Right atrium auricular region (tissue), 2 donors: ENCODE measurements around the gene GRAP2. TPM values are rescaled to one million over a fixed set of nuclear protein-coding genes. Genes with fewer than 3 reads are reported as not detected.

ENCODE experiments used
- DNase-seq: peaks from one replicate; pipeline ENCODE4 v3.0.0-alpha.2; 2019; ENCODE audit warnings: low spot score
- H3K27ac ChIP-seq, 2 donors: fragments of 200-600 bp; sonication (generic); 1 replicate in 1 of 2; 2 replicates in 1 of 2; pipeline ENCODE4 v1.5.1; 2016 to 2019
- H3K27me3 ChIP-seq, 2 donors: fragments of 200-600 bp; sonication (generic); one replicate each; pipeline versions ENCODE4 v1.5.1 to v1.6.0; 2017 to 2019
- H3K36me3 ChIP-seq: fragments of 200-600 bp; sonication (generic); one replicate; pipeline ENCODE4 v1.5.1; 2016
- H3K4me1 ChIP-seq, 2 donors: fragments of 200-600 bp; sonication (generic); one replicate each; pipeline versions ENCODE4 v1.5.1 to v1.6.0; 2017 to 2019
- H3K4me3 ChIP-seq, 2 donors: fragments of 200-600 bp; sonication (generic); 1 replicate in 1 of 2; 2 replicates in 1 of 2; pipeline ENCODE4 v1.5.1; 2017 to 2019; ENCODE audit warnings: mild to moderate bottlenecking in 1 of 2, moderate library complexity in 1 of 2
- H3K9me3 ChIP-seq, 2 donors: fragments of 200-600 bp; sonication (generic); one replicate each; pipeline ENCODE4 v1.5.1; 2019
- CTCF ChIP-seq, 2 donors: fragments of 200-600 bp; sonication (generic); IDR thresholded peaks; one replicate each; pipeline ENCODE4 v1.5.1; 2019; ENCODE audit warnings: antibody characterized with exemption in 2 of 2
- total RNA-seq, 2 donors: library from RNA; depleted of rRNA; stranded (reverse); fragments of >200 nt; gene quantifications; one replicate each; pipeline ENCODE4 v1.1.0, GENCODE V29; 2016

Gene GRAP2
- total RNA-seq: 1 to 10 TPM; 1.3 to 2.4 TPM

DNA sequence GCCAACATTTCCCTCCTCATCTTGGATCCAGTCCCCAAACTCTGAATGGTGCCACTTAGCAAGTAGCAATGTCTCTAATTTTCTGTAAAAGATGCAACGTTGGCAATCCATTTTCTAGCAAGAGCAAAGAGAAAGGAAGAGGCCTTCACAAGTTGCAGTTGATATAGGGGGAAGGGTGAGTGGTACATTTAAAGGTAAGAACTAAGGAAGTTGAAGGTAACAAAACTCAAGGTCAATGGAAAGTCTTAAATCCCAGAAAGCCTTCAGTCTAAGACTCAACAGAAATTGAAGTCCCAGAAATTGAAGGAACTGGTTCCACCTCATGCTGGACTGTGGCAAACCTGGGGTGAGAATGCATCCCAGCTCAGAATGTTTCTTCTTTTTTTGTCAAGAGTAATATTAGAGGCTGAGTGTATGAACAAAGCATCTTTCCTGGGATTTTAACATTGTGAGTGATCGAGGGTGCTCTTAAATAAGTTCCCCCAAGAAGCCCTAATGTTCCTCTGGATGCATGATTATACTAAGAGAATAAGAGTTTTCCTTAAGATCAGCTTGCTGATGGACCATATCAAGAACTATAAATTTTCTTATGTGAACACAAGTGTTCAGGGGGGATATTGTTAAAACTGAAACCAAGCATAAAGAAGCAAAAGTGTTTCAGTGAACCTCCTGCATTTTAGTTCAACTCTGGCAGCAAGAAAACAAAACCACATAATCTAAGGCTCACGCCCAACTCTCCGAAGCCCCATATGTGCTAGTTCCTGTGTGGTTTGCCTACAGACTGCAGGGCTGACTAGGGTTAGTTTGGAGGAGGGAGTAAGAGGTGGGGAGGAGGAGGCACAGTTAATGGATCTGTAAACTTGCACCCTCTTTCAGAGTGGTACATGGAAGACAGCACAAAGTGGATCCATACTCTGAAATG, at the start of gene GRAP2:
TSS of gene GRAP2 (plus strand) at position 779 of the 922 bp plus-strand sequence. CDS start 46,023 bp downstream, outside the sequence.
- no peaks in the 10 kb centered on the region for H3K36me3 ChIP-seq
- no peak for DNase-seq
- no peaks in the 10 kb centered on the region for H3K9me3 ChIP-seq
- H3K27me3 ChIP-seq: no peaks in the 10 kb centered on the region
- no peak within 1 kb of the TSS for H3K27ac ChIP-seq
- H3K4me3 ChIP-seq: no peak within 1 kb of the TSS
- H3K4me1 ChIP-seq: no peaks in the 10 kb centered on the region
- no peak for TF ChIP-seq CTCF (IDR thresholded peaks at IDR 0.05)

DNA sequence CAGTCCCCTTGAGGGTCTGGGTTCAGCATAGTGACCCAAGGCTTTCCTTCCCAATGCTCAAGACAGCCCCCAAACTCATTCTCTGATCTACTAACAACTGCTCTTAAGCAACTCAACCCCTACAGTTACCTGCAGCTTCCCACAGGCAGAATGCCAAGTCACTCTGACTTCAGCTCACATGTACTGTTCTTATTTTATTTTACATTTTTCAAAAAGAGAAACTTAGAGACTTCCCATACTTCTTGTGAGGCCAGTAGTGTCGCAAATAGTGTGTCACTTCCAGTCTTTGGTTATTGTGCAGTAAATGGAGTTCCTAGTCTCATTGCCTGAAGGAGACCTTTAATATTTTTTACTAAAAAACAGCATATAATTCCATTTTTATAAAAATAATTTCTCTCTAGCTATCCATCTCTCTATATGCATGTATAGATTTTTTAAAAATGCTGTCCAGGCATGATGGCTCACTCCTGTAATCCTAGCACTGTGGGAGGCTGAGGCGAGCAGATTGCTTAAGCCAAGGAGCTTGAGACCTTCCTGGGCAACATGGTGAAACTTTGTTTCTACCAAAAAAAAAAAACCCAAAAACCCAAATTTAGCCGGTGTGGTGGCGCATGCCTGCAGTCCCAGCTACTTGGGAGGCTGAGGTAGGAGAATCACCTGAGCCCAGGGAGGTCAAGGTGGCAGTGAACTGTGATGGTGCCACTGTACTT, 49.1 kb upstream of the GRAP2 start:
- no peaks in the 10 kb centered on the region for H3K27me3 ChIP-seq
- no peaks in the 10 kb centered on the region for H3K36me3 ChIP-seq
- no peak for TF ChIP-seq CTCF (IDR thresholded peaks at IDR 0.05)
- DNase-seq: no peak
- H3K4me1 ChIP-seq: no peaks in the 10 kb centered on the region
- H3K9me3 ChIP-seq: no peaks in the 10 kb centered on the region
- H3K27ac ChIP-seq: no peak overlapping the region
- H3K4me3 ChIP-seq: no peak overlapping the region

GRCh38 chr22:39852799-39853198, 48.1 kb upstream of the GRAP2 start:
- Histone ChIP-seq H3K4me3 (no peak overlapping the region), H3K27ac (no peak overlapping the region), H3K27me3 (no peaks in the 10 kb centered on the region), H3K36me3 (no peaks in the 10 kb centered on the region), H3K9me3 (no peaks in the 10 kb centered on the region), H3K4me1 (no peaks in the 10 kb centered on the region)
- TF ChIP-seq CTCF (IDR thresholded peaks at IDR 0.05): no peak
- DNase-seq: no peak

DNA sequence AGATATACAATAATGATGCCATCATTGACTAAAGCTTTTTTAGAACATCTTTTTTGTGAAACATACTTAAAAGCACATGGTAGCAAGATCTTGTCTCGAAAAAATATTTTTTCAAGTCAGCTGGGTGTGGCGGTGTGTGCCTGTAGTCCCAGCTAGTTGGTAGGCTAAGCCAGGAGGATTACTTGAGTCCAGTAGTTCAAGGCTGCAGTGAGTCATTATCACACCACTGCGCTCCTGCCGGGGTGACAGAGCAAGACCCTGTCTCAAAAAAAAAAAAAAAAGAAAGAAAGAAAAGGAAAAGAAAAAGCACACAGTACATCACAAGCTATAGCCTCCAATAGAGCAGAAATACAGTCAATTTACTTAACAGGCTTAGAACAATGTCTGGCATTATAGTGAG, 44.3 kb upstream of the GRAP2 start:
- Histone ChIP-seq H3K27ac (no peak overlapping the region), H3K9me3 (no peaks in the 10 kb centered on the region), H3K27me3 (no peaks in the 10 kb centered on the region), H3K36me3 (no peaks in the 10 kb centered on the region), H3K4me3 (no peak overlapping the region), H3K4me1 (no peaks in the 10 kb centered on the region)
- no peak for TF ChIP-seq CTCF (IDR thresholded peaks at IDR 0.05)
- no peak for DNase-seq

DNA sequence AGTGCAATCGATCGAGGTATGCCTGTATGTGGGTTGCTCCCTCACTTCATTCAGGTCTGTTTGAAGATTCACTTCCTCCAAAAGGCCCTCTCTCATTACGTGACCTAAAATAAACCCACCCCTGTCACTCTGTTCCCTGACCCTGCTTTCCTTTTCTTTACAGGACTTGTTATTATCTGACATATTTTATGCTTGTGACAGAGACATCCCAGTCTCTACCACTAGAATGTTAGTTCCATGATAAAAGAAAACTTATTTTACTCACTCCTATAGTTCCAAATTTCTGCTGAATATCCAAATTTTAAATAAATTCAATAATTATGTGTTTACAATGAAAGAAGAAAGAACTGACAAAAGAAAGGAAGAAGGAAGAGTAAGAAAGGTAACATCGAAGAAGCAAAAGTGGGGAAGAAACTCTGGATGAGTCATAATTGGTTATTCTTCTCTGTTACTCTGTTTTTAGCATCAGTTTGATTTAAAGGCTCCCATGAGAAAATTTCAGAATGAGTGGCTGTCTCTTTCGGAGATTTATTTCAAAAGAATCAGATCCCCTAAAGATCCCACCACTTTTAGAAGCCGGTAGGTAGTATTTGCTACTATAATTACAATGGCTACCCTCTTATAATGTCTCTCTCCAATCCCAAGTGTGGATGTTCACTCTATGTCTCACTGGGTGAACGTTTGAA, 40.8 kb upstream of the GRAP2 start:
- H3K9me3 ChIP-seq: no peaks in the 10 kb centered on the region
- TF ChIP-seq CTCF (IDR thresholded peaks at IDR 0.05): no peak
- no peak overlapping the region for H3K4me3 ChIP-seq
- no peaks in the 10 kb centered on the region for H3K4me1 ChIP-seq
- H3K27me3 ChIP-seq: no peaks in the 10 kb centered on the region
- H3K36me3 ChIP-seq: no peaks in the 10 kb centered on the region
- no peak overlapping the region for H3K27ac ChIP-seq
- DNase-seq: no peak
